CD14-positive monocyte (primary cell): ENCODE results near the gene PDE4D. TPM values are rescaled to one million over a fixed set of nuclear protein-coding genes. Genes with fewer than 3 reads are reported as not detected.

ENCODE experiments used
- DNase-seq, 3 donors: peaks; one replicate each; pipeline ENCODE4 v3.0.0-alpha.2; 2011 to 2022
- H2AFZ ChIP-seq: 2 replicates; pipeline ENCODE4 v1.6.0; 2012; ENCODE audit warnings: mild to moderate bottlenecking, low read depth, low read length, inconsistent platforms; ENCODE audit not compliant: insufficient read depth, poor library complexity, severe bottlenecking
- H3K27ac ChIP-seq, 2 donors: 1 replicate in 1 of 2; 2 replicates in 1 of 2; pipeline ENCODE4 v1.5.1; 2012 to 2013; ENCODE audit warnings: low read length in 2 of 2, control low read depth in 1 of 2, inconsistent platforms in 1 of 2, low read depth in 1 of 2, mild to moderate bottlenecking in 1 of 2
- H3K27me3 ChIP-seq, 2 donors: one replicate each; pipeline versions ENCODE4 v1.6.0 to v1.6.1; 2011 to 2013; ENCODE audit warnings: low read length in 2 of 2; ENCODE audit not compliant: control insufficient read depth in 2 of 2, insufficient read depth in 2 of 2
- H3K36me3 ChIP-seq, 2 donors: replicated peaks in 1 of 2; 1 replicate in 1 of 2; 2 replicates in 1 of 2; pipeline versions ENCODE4 v1.5.1 to v1.6.1; 2012 to 2013; ENCODE audit warnings: low read length in 2 of 2, control low read depth in 1 of 2, inconsistent platforms in 1 of 2, mild to moderate bottlenecking in 1 of 2; ENCODE audit not compliant: insufficient read depth in 2 of 2, control insufficient read depth in 1 of 2
- H3K4me1 ChIP-seq, 2 donors: 1 replicate in 1 of 2; 2 replicates in 1 of 2; pipeline versions ENCODE4 v1.5.1 to v1.6.1; 2012 to 2013; ENCODE audit warnings: low read length in 2 of 2, control low read depth in 1 of 2, inconsistent platforms in 1 of 2, mild to moderate bottlenecking in 1 of 2, moderate library complexity in 1 of 2; ENCODE audit not compliant: insufficient read depth in 2 of 2, control insufficient read depth in 1 of 2
- H3K4me2 ChIP-seq: replicated peaks from 2 replicates; pipeline ENCODE3; 2012; ENCODE audit warnings: low read length, moderate library complexity, mild to moderate bottlenecking; ENCODE audit not compliant: poor library complexity, severe bottlenecking; ENCODE audit errors: extremely low read depth
- H3K4me3 ChIP-seq, 3 experiments: fragments of 200-600 bp in 1 of 3; sonication (generic) in 1 of 3; replicated peaks in 1 of 3; 1 replicate in 2 of 3; 2 replicates in 1 of 3; pipeline ENCODE4 v1.5.1; 2011 to 2013; ENCODE audit warnings: low read length in 3 of 3, mild to moderate bottlenecking in 3 of 3, control low read depth in 2 of 3, low read depth in 2 of 3, inconsistent platforms in 1 of 3, moderate library complexity in 1 of 3
- H3K79me2 ChIP-seq: 2 replicates; pipeline ENCODE4 v1.6.0; 2012; ENCODE audit warnings: mild to moderate bottlenecking, control low read depth, inconsistent platforms, low read length, moderate library complexity; ENCODE audit not compliant: insufficient read depth
- H3K9ac ChIP-seq: 2 replicates; pipeline ENCODE4 v1.6.0; 2017; ENCODE audit warnings: low read length, mild to moderate bottlenecking; ENCODE audit not compliant: insufficient read depth, poor library complexity, severe bottlenecking
- H3K9me3 ChIP-seq, 2 donors: replicated peaks in 1 of 2; 1 replicate in 1 of 2; 2 replicates in 1 of 2; pipeline versions ENCODE4 v1.5.1 to v1.6.1; 2012 to 2013; ENCODE audit warnings: low read length in 2 of 2, control low read depth in 1 of 2; ENCODE audit not compliant: control insufficient read depth in 1 of 2, insufficient read depth in 1 of 2
- H4K20me1 ChIP-seq: 2 replicates; pipeline ENCODE4 v1.6.0; 2012; ENCODE audit warnings: mild to moderate bottlenecking, low read length, control low read depth, moderate library complexity; ENCODE audit not compliant: insufficient read depth
- H3K27ac Mint-ChIP-seq, 7 donors: one replicate each; pipeline ENCODE4 v1.8.0; 2020; ENCODE audit warnings: mild to moderate bottlenecking in 7 of 7, mixed read lengths in 7 of 7, moderate library complexity in 6 of 7, inconsistent platforms in 2 of 7
- H3K27me3 Mint-ChIP-seq, 3 donors: one replicate each; pipeline ENCODE4 v1.8.0; 2021 to 2022; ENCODE audit warnings: low read depth in 3 of 3, mild to moderate bottlenecking in 3 of 3, mixed read lengths in 3 of 3, moderate library complexity in 3 of 3, inconsistent platforms in 1 of 3
- H3K36me3 Mint-ChIP-seq, 2 donors: one replicate each; pipeline ENCODE4 v1.8.0; 2020; ENCODE audit warnings: mixed read lengths in 2 of 2, inconsistent platforms in 1 of 2, mild to moderate bottlenecking in 1 of 2
- H3K4me1 Mint-ChIP-seq: one replicate; pipeline ENCODE4 v1.8.0; 2020; ENCODE audit warnings: mild to moderate bottlenecking, mixed read lengths
- H3K4me3 Mint-ChIP-seq, 2 donors: one replicate each; pipeline ENCODE4 v1.8.0; 2020; ENCODE audit warnings: mild to moderate bottlenecking in 2 of 2, mixed read lengths in 2 of 2, moderate library complexity in 1 of 2
- H3K9me3 Mint-ChIP-seq, 7 donors: one replicate each; pipeline ENCODE4 v1.8.0; 2020 to 2022; ENCODE audit warnings: mixed read lengths in 7 of 7, mild to moderate bottlenecking in 6 of 7, moderate library complexity in 6 of 7, inconsistent platforms in 2 of 7
- CTCF ChIP-seq: fragments of 200-600 bp; IDR thresholded peaks from one replicate; pipeline ENCODE4 v1.8.0; 2022; ENCODE audit warnings: antibody characterized with exemption, mild to moderate bottlenecking
- WGBS: methylation state at CpG from one replicate; pipeline ENCODE4 v1.1.5; 2013; ENCODE audit warnings: missing lambda C conversion rate; ENCODE audit not compliant: insufficient coverage; 5-methylcytosine and 5-hydroxymethylcytosine counted together
- intact Hi-C, 2 donors: fragments of 100-400 bp; cut with micrococcal nuclease; formaldehyde crosslinking; loops; one replicate each; pipeline versions ENCODE4 v1.15.0 to v1.15.1; 2023
- polyA plus RNA-seq, 3 donors: library from polyadenylated mRNA; depleted of rRNA in 1 of 3; unstranded in 2 of 3; stranded (reverse) in 1 of 3; fragments of 300-500 nt in 2 of 3; fragments of >200 nt in 1 of 3; fragmentation: Illumina TruSeq in 2 of 3; gene quantifications; 1 replicate in 2 of 3; 2 replicates in 1 of 3; pipeline ENCODE4 v1.2.3, GENCODE V29; 2012 to 2021

The PDE4D gene
- polyA plus RNA-seq, 3 donors, result 1.9 to 3.4 (median 2.8) TPM

DNA sequence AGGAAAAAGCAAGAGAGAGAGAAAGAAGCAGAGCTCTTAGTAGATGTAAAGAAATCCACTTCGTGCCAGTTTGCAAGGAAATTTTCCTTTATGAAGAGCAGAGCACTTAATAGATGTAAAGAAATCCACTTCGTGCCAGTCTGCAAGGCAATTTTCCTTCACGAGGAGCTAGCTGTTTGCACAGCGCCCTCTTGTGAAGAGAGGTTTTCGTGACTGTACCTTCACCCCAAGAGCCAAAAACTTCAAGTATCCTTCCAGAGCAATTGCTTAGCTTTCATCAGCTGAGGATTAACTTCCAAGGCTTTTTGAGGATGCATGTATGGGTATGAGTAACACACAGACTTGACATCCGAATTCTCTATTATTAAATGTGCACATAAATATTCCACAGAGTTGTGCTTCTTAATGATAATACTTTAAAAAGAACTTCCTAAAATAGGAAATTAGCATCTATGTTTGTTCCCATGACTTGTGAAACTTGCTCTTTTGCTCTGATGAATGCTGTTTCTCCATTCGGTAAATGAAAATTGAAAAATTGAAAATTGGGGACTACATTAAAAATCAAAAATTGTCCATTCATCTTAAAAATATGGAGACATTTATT, 525.6 kb downstream of the PDE4D start:
- peak in 2 of 3 donors; percentile 21 to 38 for DNase-seq

DNA sequence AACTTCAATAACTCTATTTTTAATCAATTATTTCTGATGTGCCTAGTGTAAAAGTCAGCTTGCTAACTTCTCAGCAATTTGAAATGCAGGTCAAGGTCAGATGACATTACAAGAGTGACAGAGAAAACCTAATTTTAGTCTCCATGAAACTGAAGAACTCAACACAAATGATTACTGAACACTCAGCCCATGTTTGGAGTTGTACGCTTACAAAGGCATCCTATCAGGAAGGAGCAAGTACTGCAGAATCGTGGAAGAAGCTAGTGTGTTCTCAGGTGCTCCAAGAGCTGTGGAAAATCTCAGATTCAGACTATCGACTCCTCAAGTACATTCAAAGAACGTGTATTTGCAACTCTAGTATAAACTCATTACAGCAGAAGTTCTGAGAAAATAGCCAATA, 526.7 kb downstream of the PDE4D start:
- Mint-ChIP-seq H3K27me3 (peaks cover 0 to 3% (median 1%) of the 10 kb centered on the region in 3 donors), H3K27ac (no peak overlapping the region), H3K4me3 (no peak overlapping the region), H3K36me3 (no peaks in the 10 kb centered on the region), H3K9me3 (no peaks in the 10 kb centered on the region), H3K4me1 (peaks cover 2% of the 10 kb centered on the region)
- WGBS, result 100% methylated on average over 1 of the region's 4 CpGs
- H3K79me2 ChIP-seq, result no peaks in the 10 kb centered on the region
- H4K20me1 ChIP-seq, result no peaks in the 10 kb centered on the region
- H3K4me1 ChIP-seq, result no peaks in the 10 kb centered on the region
- no peaks in the 10 kb centered on the region for H3K27me3 ChIP-seq
- H3K4me2 ChIP-seq, result no peak overlapping the region
- H3K9me3 ChIP-seq, result no peaks in the 10 kb centered on the region
- H3K9ac ChIP-seq, result no peak overlapping the region
- DNase-seq, result no peak
- H3K4me3 ChIP-seq, result no peak overlapping the region
- H3K27ac ChIP-seq, result no peak overlapping the region
- H2AFZ ChIP-seq, result no peak overlapping the region
- H3K36me3 ChIP-seq, result no peaks in the 10 kb centered on the region
- TF ChIP-seq CTCF, result no peak
- intact Hi-C loops, result no loop called here

More for the DNA sequence above, 525.6 kb downstream of the PDE4D start:
- Histone ChIP-seq H3K4me2 (no peak overlapping the region), H2AFZ (peak overlapping the region; percentile 48), H3K27ac (no peak overlapping the region), H3K4me1 (no peaks in the 10 kb centered on the region), H3K9me3 (no peaks in the 10 kb centered on the region), H4K20me1 (no peaks in the 10 kb centered on the region), H3K79me2 (no peaks in the 10 kb centered on the region), H3K36me3 (no peaks in the 10 kb centered on the region), H3K27me3 (no peaks in the 10 kb centered on the region), H3K4me3 (no peak overlapping the region), H3K9ac (no peak overlapping the region)
- H3K27ac Mint-ChIP-seq, result no peak overlapping the region
- WGBS, result 20% methylated on average over 1 of the region's 7 CpGs
- TF ChIP-seq CTCF, result peak; percentile 85
- peaks cover 0 to 3% (median 1%) of the 10 kb centered on the region in 3 donors for H3K27me3 Mint-ChIP-seq
- peaks cover 0 to 1% (median 0%) of the 10 kb centered on the region in 7 donors for H3K9me3 Mint-ChIP-seq
- H3K4me3 Mint-ChIP-seq, result no peak overlapping the region
- peaks cover 2% of the 10 kb centered on the region for H3K4me1 Mint-ChIP-seq
- peaks cover 0 to 3% of the 10 kb centered on the region in 2 donors for H3K36me3 Mint-ChIP-seq
- intact Hi-C loops, result no loop called here
